SK-N-SH treated with all-trans-retinoic acid at 6 μM for 48 hours (cell line): ENCODE data around the gene VEGFB.

Source experiments
- ATAC-seq: fragments of 200-7000 bp; cut with Tn5 transposase; 3 replicates; pipeline ENCODE4 v1.9.1; 2020; ENCODE audit warnings: mild to moderate bottlenecking, moderate library complexity
- ARNTL ChIP-seq: fragments of 450-650 bp; formaldehyde crosslinking; IDR thresholded peaks from 2 replicates; pipeline ENCODE4 v1.5.0; 2020; ENCODE audit warnings: low read depth, mild to moderate bottlenecking, moderate library complexity, borderline replicate concordance
- BACH2 ChIP-seq: fragments of 250-450 bp; sonication (Bioruptor Pico); IDR thresholded peaks from 2 replicates; pipeline ENCODE4 v1.9.0; 2021; ENCODE audit warnings: mild to moderate bottlenecking, borderline replicate concordance
- CREB5 ChIP-seq: fragments of 250-450 bp; sonication (Bioruptor Pico); IDR thresholded peaks from 2 replicates; pipeline ENCODE4 v1.5.1; 2020; ENCODE audit warnings: low read depth, mild to moderate bottlenecking, moderate library complexity
- CSDC2 ChIP-seq: fragments of 250-450 bp; sonication (Bioruptor Pico); IDR thresholded peaks from 2 replicates; pipeline ENCODE4 v1.5.0; 2020; ENCODE audit warnings: mild to moderate bottlenecking, moderate library complexity
- CSRNP3 ChIP-seq: fragments of 250-450 bp; sonication (Bioruptor Pico); IDR thresholded peaks from 2 replicates; pipeline ENCODE4 v1.5.1; 2021; ENCODE audit warnings: mild to moderate bottlenecking, moderate library complexity
- ESRRG ChIP-seq: fragments of 250-450 bp; sonication (Bioruptor Pico); IDR thresholded peaks from 2 replicates; pipeline ENCODE4 v1.6.1; 2021; ENCODE audit warnings: mild to moderate bottlenecking
- GLIS3 ChIP-seq: fragments of 250-450 bp; sonication (Bioruptor Pico); IDR thresholded peaks from 2 replicates; pipeline ENCODE4 v1.5.0; 2020; ENCODE audit warnings: mild to moderate bottlenecking, moderate library complexity
- ISL1 ChIP-seq: fragments of 250-450 bp; sonication (Bioruptor Pico); IDR thresholded peaks from 2 replicates; pipeline ENCODE4 v2.1.2; 2022; ENCODE audit warnings: mild to moderate bottlenecking, moderate library complexity
- OSR1 ChIP-seq: fragments of 250-450 bp; sonication (Bioruptor Pico); IDR thresholded peaks from 2 replicates; pipeline ENCODE4 v1.8.0; 2022; ENCODE audit warnings: moderate library complexity, mild to moderate bottlenecking, inconsistent platforms
- PATZ1 ChIP-seq: fragments of 250-450 bp; sonication (Bioruptor Pico); IDR thresholded peaks from 2 replicates; pipeline ENCODE4 v1.8.0; 2020; ENCODE audit warnings: mild to moderate bottlenecking, moderate library complexity, borderline replicate concordance
- POU6F1 ChIP-seq: fragments of 250-450 bp; sonication (Bioruptor Pico); IDR thresholded peaks from 2 replicates; pipeline ENCODE4 v1.8.0; 2021; ENCODE audit warnings: low read depth, mild to moderate bottlenecking, moderate library complexity, borderline replicate concordance
- PPARA ChIP-seq: fragments of 250-450 bp; sonication (Bioruptor Pico); IDR thresholded peaks from 2 replicates; pipeline ENCODE4 v1.5.0; 2020; ENCODE audit warnings: mild to moderate bottlenecking, borderline replicate concordance
- RARB ChIP-seq: fragments of 250-450 bp; sonication (Bioruptor Pico); IDR thresholded peaks from 2 replicates; pipeline ENCODE4 v1.8.0; 2021; ENCODE audit warnings: mild to moderate bottlenecking, moderate library complexity
- SNAI2 ChIP-seq: fragments of 250-450 bp; sonication (Bioruptor Pico); IDR thresholded peaks from 2 replicates; pipeline ENCODE4 v1.5.0; 2020; ENCODE audit warnings: mild to moderate bottlenecking, moderate library complexity
- TCF4 ChIP-seq: fragments of 250-450 bp; sonication (Bioruptor Pico); IDR thresholded peaks from 2 replicates; pipeline ENCODE4 v1.8.0; 2021; ENCODE audit warnings: mild to moderate bottlenecking, moderate library complexity, borderline replicate concordance
- TOX ChIP-seq: fragments of 250-450 bp; sonication (Bioruptor Pico); IDR thresholded peaks from 2 replicates; pipeline ENCODE4 v1.8.0; 2021; ENCODE audit warnings: mild to moderate bottlenecking, moderate library complexity, borderline replicate concordance
- ZC3H10 ChIP-seq: fragments of 250-450 bp; sonication (Bioruptor Pico); IDR thresholded peaks from 2 replicates; pipeline ENCODE4 v1.5.1; 2021; ENCODE audit warnings: mild to moderate bottlenecking, moderate library complexity
- ZFP3 ChIP-seq: fragments of 250-450 bp; sonication (Bioruptor Pico); IDR thresholded peaks from 2 replicates; pipeline ENCODE4 v1.5.0; 2020; ENCODE audit warnings: mild to moderate bottlenecking, moderate library complexity
- ZFP30 ChIP-seq: fragments of 450-650 bp; formaldehyde crosslinking; IDR thresholded peaks from 2 replicates; pipeline ENCODE4 v1.5.0; 2022; ENCODE audit warnings: mild to moderate bottlenecking, moderate library complexity
- ZNF565 ChIP-seq: fragments of 450-650 bp; formaldehyde crosslinking; conservative IDR thresholded peaks from 2 replicates; pipeline ENCODE4 v1.5.0; 2020; ENCODE audit warnings: low read depth, mild to moderate bottlenecking, moderate library complexity
- ZNF70 ChIP-seq: fragments of 450-650 bp; formaldehyde crosslinking; IDR thresholded peaks from 2 replicates; pipeline ENCODE4 v1.5.0; 2020; ENCODE audit warnings: mild to moderate bottlenecking, moderate library complexity
- ZNF8 ChIP-seq: fragments of 450-650 bp; formaldehyde crosslinking; IDR thresholded peaks from 2 replicates; pipeline ENCODE4 v1.5.0; 2020; ENCODE audit warnings: mild to moderate bottlenecking, moderate library complexity

Gene VEGFB

GRCh38 chr11:64204080-64204440 is 30.3 kb upstream of the VEGFB start:
- ATAC-seq: no peak
- TF ChIP-seq OSR1: no peak
- no peak for TF ChIP-seq ZFP3
- no peak for TF ChIP-seq ISL1
- no peak for TF ChIP-seq ZC3H10 (CRISPR knock-in tag)
- no peak for TF ChIP-seq TOX (CRISPR knock-in tag)
- TF ChIP-seq, all 23 proteins: peak for 0

GRCh38 chr11:64204464-64204989 is 29.9 kb upstream of the VEGFB start:
- peak; percentile 82 for ATAC-seq
- TF ChIP-seq ZNF8 (no peak), OSR1 (no peak), CSDC2 (CRISPR knock-in tag) (no peak), PPARA (no peak), CREB5 (CRISPR knock-in tag) (no peak), GLIS3 (CRISPR knock-in tag) (no peak), TCF4 (no peak), ZFP3 (no peak), SNAI2 (CRISPR knock-in tag) (no peak)

GRCh38 chr11:64206457-64207255 is 27.7 kb upstream of the VEGFB start, which contains the start of gene FERMT3:
FERMT3 (plus strand) TSS chr11:64206721; CDS start chr11:64207365, 644 bp downstream.
- TF ChIP-seq ZNF8 (no peak), BACH2 (CRISPR knock-in tag) (no peak), RARB (CRISPR knock-in tag) (no peak), SNAI2 (CRISPR knock-in tag) (no peak), ESRRG (CRISPR knock-in tag) (no peak), CSDC2 (CRISPR knock-in tag) (no peak), PATZ1 (CRISPR knock-in tag) (no peak), CREB5 (CRISPR knock-in tag) (no peak), ZNF565 (CRISPR knock-in tag) (no peak), ZFP3 (no peak), ZNF70 (CRISPR knock-in tag) (no peak), PPARA (no peak), POU6F1 (CRISPR knock-in tag) (no peak), ISL1 (no peak), ARNTL (CRISPR knock-in tag) (no peak), ZC3H10 (CRISPR knock-in tag) (no peak), OSR1 (no peak), TCF4 (no peak), TOX (CRISPR knock-in tag) (no peak), ZFP30 (no peak)
- ATAC-seq: no peak

- peak; percentile 29 for ATAC-seq
- TF ChIP-seq SNAI2 (CRISPR knock-in tag): no peak
- no peak for TF ChIP-seq ZNF565 (CRISPR knock-in tag)
- TF ChIP-seq CREB5 (CRISPR knock-in tag): no peak
- TF ChIP-seq ISL1: no peak
- TF ChIP-seq ARNTL (CRISPR knock-in tag): no peak
- no peak for TF ChIP-seq CSRNP3 (CRISPR knock-in tag)
- no peak for TF ChIP-seq ZNF70 (CRISPR knock-in tag)
Measured at GRCh38 chr11:64207256-64208085, 26.9 kb upstream of the VEGFB start.
